HG02678 (cell line): ENCODE data around the gene EEPD1.
"Not testable (repeated sequence)": the region's sequence is repeated elsewhere in the genome, so short reads cannot be mapped to it uniquely, and the experiment has no call there.

Experiments used
- ATAC-seq: cut with Tn5 transposase; IDR thresholded peaks from one replicate; pipeline ENCODE4 v1.9.1; 2021; ENCODE audit warnings: mild to moderate bottlenecking, moderate library complexity; ENCODE audit not compliant: unreplicated experiment

Gene EEPD1

DNA sequence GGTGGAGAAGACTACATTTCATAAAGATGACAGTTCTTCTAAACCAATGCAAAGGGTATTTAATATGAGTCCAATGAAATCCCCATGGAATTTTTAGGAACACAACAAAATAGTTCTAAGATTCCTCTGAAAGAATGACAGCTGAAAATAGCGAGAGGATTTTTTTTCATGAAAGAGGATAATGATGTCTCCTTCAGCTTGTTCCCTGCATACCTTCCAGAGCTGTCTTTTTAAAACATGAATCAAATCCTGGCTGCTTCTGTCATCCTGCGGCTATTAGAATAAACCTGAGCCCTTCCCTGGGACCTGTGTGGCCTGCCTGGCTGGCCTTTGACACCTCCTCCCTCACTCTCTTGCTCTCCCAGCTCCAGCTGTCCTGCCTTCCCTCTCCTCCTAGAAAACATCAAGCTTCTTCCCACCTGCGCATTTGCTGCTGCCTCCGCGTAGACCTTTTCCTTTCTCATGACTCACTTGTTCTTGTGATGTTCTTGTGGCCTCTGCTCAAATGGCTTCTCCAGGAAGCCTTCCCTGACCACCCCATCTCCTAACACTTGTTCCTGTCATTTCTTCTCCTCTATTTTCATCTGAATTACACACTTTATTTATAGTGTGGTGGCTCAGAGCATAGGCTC, 57.4 kb downstream of the EEPD1 start:
- no peak for ATAC-seq

DNA sequence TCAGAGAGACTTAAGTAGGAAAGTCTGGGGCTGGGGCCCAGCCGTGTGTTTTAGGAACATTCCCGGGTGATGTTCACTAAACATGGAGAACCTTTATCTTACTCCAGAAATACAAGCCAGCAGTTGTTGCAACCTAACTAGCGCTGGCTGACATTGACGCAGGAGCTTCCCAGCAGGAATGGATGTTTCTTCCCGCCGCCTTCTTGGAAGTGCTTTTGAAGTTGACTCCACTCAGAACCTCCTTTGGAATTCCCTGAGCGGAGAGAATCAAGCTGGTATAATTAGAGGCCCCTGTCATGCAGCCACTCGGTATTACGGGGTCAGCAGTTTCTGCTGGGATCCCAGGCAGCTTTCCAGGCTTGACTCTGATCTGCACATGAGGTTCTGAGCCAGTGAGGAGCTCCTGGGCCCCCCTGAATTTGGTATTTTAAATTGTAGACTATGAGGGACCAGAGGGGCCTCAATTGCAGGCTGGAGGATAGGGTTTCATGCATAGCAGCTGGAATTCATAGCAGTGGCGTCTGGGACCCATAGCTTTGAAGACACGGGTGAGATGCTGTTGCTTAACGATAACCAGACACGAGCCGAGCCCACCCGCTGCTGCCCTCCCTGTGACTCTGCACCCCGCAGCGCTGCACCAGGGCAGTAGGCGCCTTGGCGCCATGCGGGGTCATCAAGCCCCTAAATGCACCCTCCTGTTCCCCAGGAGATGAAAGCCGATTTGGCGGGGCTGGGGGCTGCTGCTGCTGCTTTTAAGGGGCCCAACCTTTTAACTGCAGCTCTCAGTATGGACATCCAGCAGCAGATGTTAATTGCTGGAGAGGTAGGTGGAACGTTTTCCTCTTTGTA, 61.8 kb downstream of the EEPD1 start:
- no peak for ATAC-seq

DNA sequence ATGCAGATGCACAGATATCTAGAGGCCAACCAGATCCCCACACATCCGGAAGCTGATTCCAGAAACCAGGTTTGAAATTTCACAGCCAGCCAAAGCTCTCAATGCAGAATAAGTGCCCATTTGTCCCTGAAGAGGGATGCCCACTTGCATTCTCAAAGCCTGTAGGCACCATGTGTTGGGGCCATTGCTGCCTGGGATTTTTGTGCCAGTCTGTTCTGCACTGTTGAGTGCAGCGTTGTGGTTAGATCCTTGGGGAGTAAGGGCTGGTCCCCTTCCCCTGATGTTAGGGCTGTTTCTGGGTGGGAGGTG, 62.4 kb downstream of the EEPD1 start:
- no peak for ATAC-seq

DNA sequence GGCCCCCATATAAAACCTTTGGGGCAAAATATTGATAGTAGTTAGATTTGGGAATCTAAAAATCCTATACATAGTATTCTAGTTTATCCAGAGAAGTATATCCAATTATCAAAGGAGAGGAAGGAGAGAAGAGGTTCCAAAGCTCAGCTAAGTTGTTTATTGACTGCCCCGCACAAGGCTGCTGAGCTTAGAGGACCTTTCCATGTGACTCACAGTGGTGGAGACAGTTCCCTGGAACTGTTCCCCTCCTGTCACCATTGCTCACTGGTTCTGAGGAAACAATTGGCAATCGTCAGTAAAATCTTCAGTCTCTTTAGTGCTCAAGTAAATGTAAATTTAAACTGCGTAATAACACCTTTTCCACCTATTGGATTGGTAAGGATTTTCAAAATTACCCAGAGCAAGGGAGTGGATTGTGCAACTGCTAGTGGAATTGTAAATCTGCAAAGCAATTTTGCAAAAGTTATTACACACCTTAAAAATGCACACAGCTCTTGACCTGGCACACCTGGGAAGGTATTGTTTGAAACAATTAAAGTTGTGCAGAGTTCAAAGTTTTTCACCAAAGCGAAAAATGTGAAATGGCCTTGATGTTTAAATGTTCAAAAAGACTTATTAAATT, 63.1 kb downstream of the EEPD1 start:
- ATAC-seq, result no peak

DNA sequence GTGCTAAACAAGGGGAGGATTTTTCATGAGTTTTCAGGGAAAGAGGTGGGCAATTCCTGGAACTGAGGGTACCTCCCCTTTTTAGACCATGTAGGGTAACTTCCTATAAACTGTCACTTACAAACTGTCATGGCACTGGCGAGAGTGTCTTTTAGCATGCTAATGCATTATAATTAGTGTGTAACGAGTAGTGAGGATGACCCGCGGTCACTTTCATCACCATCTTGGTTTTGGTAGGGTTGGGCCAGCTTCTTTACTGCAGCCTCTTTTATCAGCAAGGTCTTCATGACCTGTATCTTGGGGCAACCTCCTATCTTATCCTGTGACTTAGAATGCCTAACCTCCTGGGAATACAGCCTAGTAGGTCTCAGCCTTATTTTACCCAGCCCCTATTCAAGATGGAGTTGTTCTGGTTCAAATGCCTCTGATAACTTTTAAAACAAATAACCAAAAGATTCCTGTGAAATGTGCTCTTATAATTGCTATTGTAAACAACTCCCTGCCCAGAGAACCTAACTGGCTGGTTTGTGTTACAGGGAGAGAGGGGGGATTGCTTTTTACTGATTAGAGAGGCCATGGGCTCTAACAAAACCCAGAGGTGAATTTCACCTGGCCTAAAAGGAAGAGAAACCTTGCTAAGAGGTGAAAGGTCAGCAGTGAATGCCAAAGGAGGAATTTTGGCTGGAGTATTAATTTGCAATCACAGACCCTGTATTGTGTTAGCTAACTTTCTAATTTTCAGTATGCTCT, 64.3 kb downstream of the EEPD1 start:
- ATAC-seq, result no peak

DNA sequence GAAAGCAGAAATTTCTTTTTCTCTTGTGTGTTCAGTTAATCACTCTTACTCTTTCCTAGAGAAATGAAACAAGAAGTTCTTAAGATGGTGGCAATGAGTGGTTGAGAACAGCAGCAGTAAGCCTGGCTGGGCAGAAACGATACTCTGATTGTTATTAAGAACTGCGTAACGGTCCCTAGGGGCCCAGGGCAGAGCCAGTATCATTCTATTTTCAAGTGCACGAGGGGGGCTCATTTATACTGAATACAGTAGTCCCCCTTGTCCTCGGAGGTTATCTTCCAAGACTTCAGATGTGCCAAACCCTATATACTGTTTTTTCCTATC, 64.9 kb downstream of the EEPD1 start:
- no peak for ATAC-seq

DNA sequence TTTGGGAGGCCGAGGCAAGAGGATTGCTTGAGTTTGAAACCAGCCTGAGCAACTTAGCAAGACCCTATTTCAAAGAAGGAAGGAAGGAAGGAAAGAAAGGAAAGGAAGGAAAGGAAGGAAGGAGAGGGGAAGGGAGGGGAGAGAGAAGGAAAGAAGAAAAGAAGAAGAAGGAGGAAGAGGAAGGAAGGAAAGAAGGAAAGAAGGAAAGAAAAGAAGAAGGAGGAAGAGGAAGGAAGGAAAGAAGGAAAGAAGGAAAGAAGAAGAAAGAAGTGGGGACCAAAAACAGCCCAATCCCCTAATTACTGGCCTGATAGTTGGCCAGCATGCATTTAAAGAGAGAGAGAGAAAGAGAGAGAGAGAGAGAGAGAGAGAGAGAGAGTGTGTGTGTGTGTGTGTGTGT, 66.4 kb downstream of the EEPD1 start:
- no peak for ATAC-seq

DNA sequence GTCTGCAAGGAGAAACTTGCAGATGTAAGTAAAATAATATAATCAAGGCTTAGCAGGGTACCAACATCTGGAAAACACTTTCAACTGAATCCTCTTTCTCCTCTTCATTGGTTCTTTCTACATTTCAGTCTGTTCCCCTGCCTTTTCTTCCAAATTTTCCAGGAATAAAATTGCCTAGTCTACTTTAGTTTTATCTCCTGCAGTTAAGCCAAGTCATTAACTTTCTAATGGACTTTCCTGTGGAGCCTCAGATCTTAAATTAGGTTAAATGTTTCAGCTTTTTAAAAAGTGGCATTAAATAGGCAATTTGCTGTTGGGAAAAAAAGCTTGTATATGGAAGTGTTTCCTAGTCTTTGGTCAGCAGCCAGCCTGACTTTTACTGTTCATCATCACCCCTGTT, 70.8 kb downstream of the EEPD1 start:
- no peak for ATAC-seq

DNA sequence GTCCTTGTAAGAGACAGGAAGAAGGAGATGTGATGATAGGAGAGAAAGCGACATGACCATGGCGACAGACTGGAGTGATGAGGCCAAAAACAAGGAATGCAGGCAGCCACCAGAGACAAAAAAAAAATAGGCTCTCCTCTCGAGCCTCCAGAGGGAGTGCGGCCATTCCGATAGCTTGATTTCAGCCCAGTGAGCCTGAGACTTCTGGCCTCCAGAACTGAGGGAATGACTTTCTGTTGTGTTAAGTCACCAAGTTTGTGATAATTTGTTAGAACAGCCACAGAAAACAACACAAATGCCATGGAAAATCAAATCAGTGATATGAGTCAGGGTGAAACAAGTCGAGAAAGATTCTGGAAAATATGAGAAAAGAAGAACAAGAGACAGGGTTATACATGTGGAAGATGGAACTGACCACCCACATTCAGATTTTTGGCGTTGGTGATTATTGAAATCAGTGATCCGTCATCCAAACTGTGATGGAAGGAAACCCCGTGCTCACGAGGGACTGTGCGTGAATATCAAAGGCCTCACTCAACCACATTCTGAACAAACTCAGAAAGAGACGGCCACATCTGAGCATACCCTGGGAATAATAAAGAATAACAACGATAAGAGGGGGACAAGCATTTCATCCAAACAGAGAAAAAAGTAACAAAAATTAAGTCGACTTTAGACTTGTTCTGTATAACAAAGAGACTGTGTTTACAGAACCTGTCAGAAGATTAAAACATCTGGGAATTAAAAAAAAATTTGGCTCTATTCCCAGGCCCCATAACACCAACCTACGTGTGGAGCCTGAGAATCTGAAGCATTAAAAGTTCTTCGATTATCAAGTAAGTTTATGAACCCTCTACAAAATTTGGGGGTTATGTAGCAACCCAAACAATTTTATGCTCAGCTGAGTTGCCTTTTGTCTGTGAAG, 72.1 kb downstream of the EEPD1 start:
- no peak for ATAC-seq

DNA sequence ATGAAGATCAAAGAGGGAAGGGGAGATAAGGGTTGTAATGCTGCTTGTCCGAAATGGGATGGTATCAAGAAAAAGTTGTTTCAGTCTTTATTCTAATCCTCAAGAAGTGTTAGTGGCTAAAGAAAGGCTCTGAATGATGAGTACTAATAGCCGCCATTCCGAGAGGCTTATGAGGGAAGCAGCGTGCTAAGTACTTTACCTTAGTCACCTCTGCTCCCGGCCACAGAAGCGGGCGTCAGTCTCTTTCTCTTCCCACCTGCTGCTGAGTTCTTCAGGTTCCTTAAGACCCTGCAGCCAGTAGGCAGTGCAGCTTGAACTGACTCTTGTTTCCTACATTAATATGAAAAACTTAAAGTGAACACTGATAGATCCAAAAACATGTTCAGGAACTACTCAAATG, 73.1 kb downstream of the EEPD1 start:
- no peak for ATAC-seq

DNA sequence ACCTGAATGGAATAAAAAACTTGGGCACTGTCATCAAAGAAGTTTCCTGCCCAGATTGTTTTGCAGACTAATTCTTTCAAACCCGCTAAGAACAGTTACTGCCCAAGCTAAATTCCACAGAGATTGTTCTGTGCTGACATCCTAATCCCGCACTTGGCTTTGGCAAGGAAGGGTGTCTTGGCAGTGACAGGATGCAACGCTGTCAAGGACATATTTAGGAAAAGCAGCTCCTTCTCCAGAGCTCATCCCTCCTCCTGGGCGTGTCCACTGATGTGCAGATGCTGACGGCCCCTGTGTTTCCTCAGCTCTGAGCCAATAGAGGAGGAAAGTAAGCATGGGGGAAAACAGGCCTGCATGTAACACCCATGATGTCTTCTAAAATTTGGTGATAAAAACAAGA, 74.2 kb downstream of the EEPD1 start:
- no peak for ATAC-seq

DNA sequence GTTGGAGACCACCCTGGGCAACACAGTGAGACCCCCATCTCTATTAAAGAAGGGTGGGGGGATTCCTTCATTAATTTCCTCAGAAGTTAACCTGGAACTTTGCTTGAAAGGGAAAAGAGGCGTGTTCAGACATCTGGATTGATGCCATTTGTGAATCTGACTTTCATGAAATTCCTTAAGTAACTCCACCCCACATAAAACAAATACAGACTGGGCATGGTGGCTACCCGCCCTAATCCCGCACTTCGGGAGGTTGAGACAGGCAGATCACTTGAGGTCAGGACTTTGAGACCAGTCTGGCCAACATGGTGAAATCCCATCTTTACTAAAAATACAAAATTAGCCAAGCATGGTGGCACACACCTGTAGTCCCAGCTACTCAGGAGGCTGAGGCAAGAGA, 75.0 kb downstream of the EEPD1 start:
- ATAC-seq, result no peak

DNA sequence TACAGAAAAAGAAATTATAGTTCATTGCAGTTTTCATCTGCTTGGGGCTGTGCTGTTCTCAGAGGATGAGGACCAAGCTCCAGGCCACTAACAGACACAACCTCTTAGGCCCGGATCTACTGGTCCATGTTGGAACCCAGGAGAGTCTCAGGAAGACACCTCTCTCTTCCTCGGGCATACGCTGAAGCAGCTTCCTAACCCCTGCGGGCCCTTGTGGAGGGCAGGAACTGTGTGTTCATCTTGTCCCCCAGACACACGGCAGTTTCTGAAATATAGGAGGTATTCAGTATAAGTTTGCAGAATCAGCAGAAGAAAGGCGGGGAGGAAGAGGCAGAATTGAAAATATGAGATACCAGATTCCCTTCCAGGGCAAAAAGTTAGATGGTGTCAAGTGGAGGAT, 78.4 kb downstream of the EEPD1 start:
- no peak for ATAC-seq

DNA sequence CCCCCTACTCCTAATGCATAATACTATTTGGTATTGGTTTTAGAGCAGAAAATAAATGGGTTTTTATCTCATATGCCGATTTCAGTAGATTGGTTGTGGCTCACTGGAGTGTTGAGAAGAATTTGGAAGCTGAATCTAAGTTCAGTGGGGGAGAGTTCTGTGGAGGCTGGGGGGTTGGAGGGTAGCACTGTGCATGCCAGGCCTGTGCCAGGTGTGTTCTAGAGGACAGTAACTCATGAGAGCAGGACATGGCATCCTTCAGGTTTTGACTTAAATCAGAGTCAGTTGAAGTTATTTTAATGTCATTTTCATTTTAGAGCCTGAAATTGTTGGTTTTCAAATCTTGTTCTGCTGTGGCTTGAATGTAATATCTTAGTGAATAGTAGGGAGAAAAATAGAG, 79.5 kb downstream of the EEPD1 start:
- ATAC-seq, result no peak

DNA sequence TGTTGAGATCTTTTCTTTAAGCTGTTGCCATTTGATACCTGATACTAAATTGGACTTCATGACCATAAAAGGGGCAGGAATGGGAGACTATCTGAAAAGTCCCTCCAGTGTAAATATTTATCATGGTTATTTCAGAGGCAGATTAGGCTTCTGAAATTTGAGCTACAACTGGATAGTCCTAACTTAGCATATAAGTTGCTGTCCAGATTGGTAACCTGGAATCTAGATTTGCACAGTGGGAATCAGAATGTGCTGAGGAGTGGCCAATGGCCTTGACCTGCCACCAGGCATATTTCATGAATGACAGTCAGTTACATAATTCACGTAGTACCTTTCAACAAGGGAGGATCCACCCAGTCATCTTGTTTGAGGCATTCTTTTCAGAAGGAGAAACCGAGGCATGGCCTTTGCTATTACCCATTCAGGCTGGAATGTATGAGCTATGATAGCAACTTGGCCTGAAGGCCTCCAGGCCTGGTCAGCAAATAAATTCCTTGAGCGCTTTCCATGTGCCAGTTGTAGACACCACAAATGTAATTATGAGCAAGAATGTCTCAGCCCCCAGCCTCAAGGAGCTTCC, 80.0 kb downstream of the EEPD1 start:
- no peak for ATAC-seq

DNA sequence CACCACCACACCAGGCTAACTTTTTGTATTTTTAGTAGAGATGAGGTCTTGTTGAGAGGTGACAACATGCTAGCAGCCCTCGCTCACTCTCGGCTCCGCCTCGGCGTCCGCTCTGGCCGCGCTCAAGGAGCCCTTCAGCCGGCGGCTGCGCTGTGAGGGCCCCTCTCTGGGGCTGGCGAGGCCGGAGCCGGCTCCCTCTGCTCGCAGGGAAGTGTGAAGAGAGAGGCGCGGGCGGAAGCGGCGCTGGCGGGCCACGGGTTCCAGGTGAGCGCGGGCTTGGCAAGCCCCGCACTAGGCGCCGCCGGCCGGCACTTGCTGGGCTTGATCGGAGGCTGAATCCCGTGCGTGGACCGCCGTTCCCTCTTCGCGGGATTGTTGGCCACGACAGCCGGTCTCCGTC, 83.0 kb downstream of the EEPD1 start:
- ATAC-seq, result no peak

DNA sequence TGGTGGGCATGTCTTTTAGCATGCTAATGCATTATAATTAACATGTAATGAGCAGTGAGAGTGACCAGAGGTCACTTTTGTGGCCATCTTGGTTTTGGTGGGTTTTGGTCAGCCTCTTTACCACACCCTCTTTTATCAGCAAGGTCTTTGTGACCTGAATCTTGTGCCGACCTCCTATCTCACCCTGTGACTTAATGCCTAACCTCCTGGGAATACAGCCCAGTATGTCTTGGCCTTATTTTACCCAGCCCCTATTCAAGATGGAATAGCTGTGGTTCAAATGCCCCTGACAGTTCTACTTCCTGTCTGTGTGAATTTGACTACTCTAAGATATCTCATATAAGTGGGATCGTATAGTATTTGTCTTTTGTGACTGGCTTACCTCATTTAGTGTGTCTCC, 85.1 kb downstream of the EEPD1 start:
- no peak for ATAC-seq

DNA sequence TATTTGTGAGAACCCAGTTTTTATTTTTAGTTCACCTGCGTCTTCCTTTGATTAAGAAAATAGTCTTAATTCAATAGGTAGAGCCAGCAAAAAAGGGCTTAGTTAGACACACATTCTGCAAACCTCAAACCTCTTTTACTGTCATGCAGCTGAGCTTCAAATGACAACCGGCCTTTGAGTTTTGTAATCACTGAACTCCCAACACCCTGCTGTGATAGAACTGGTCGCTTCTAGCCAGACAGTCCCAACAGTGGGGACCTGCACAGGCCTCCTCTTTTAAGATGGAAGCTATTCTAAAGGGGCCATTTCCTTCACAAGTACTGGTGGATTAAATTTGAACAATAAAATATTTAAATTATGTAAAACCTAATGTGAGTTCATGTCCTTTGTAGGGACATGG, 90.3 kb downstream of the EEPD1 start:
- ATAC-seq, result not testable (repeated sequence)

DNA sequence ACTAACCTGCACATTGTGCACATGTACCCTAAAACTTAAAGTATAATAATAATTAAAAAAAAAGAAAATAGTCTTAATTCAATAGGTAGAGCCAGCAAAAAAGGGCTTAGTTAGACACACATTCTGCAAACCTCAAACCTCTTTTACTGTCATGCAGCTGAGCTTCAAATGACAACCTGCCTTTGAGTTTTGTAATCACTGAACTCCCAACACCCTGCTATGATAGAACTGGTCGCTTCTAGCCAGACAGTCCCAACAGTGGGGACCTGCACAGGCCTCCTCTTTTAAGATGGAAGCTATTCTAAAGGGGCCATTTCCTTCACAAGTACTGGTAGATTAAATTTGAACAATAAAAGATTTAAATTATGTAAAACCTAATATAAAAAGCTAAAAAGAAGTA, 90.9 kb downstream of the EEPD1 start:
- not testable (repeated sequence) for ATAC-seq

DNA sequence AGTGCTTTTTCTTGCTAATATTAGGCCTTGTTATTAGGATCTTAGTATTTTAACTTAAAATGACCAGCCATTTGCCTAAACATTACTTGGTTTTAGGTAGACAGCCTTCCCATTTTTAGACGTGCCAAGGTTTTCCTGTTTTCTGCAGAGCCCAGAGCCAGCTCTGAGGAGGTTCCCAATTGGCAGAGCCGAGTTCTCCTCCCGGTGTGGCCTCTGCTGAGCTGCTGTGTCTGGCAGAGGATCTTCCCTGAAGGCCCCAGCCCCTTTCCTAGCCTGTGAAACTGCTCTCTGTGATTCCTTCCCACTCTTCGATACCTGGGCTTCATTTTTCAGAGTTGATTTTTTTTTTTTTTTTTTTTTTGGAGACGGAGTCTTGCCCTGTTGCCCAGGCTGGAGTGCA, 91.4 kb downstream of the EEPD1 start:
- no peak for ATAC-seq
